PC-9 (cell line): ENCODE data around the gene E2F7.

ENCODE experiments used
- CTCF ChIP-seq: fragments of 200-600 bp; sonication (generic); conservative IDR thresholded peaks from 2 replicates; pipeline ENCODE4 v1.6.1; 2017; ENCODE audit warnings: mixed run types, antibody characterized with exemption, mild to moderate bottlenecking, moderate library complexity
- EZH2 ChIP-seq: fragments of 200-600 bp; sonication (generic); IDR thresholded peaks from 2 replicates; pipeline ENCODE4 v1.8.0; 2017; ENCODE audit warnings: antibody characterized with exemption, low read depth

GRCh38 chr12:77046468-77046867 is 18.9 kb downstream of the E2F7 start:
- no peak for TF ChIP-seq CTCF
- no peak for TF ChIP-seq EZH2
